8988T (cell line): ENCODE measurements around the gene AHRR.

Experiments
- DNase-seq: peaks from one replicate; pipeline ENCODE4 v3.0.0; 2011

Gene AHRR

GRCh38 chr5:347712-348284 is 26.3 kb downstream of the AHRR start:
- peak; percentile 20 for DNase-seq

GRCh38 chr5:348726-349125 is 27.2 kb downstream of the AHRR start:
- peak; percentile 26 for DNase-seq

GRCh38 chr5:350355-350754 is 28.8 kb downstream of the AHRR start:
- peak; percentile 58 for DNase-seq

- DNase-seq: peak; percentile 17
Measured at GRCh38 chr5:351084-351920, 29.8 kb downstream of the AHRR start.

GRCh38 chr5:351921-352245 is 30.4 kb downstream of the AHRR start:
- peak; percentile 29 for DNase-seq

GRCh38 chr5:352639-353611 is 31.4 kb downstream of the AHRR start:
- peak; percentile 69 for DNase-seq

GRCh38 chr5:353612-354580 is 32.4 kb downstream of the AHRR start:
- peak; percentile 50 for DNase-seq

- no peak for DNase-seq
Measured at GRCh38 chr5:354581-355378, 33.3 kb downstream of the AHRR start.

- DNase-seq: peak; percentile 71
Measured at GRCh38 chr5:355379-355935, 33.9 kb downstream of the AHRR start.

- DNase-seq: peak; percentile 32
Measured at GRCh38 chr5:355958-356357, 34.4 kb downstream of the AHRR start.

GRCh38 chr5:359301-359897 is 37.9 kb downstream of the AHRR start:
- DNase-seq: peak; percentile 28

GRCh38 chr5:360257-361027 is 38.9 kb downstream of the AHRR start:
- DNase-seq: no peak

- no peak for DNase-seq
Measured at GRCh38 chr5:362189-362588, 40.7 kb downstream of the AHRR start.

GRCh38 chr5:362978-363765 is 41.7 kb downstream of the AHRR start:
- no peak for DNase-seq

- no peak for DNase-seq
Measured at GRCh38 chr5:364497-364896, 43.0 kb downstream of the AHRR start.

- DNase-seq: no peak
Measured at GRCh38 chr5:366541-367357, 45.2 kb downstream of the AHRR start.

GRCh38 chr5:367358-368130 is 46.0 kb downstream of the AHRR start:
- no peak for DNase-seq
